ENCODE results near the gene NXNL1.
A peak's percentile ranks its signal among the peaks of the same experiment; 100 is the strongest.

The NXNL1 gene

GRCh38 chr19:17419154-17419620 lies 41.5 kb downstream of the NXNL1 start:
- peak; percentile 15 for DNase-seq (ENCODE audit: low spot score)

- no peak for DNase-seq (ENCODE audit: low spot score)
These were observed 42.0 kb downstream of the NXNL1 start for GRCh38 chr19:17418710-17419109.

- no peak for DNase-seq (ENCODE audit: low spot score)
These were observed 45.6 kb downstream of the NXNL1 start for GRCh38 chr19:17415121-17415520.

GRCh38 chr19:17414097-17414496 lies 46.6 kb downstream of the NXNL1 start:
- DNase-seq (ENCODE audit: low spot score): no peak

- no peak for DNase-seq (ENCODE audit: low spot score)
These were observed 48.9 kb downstream of the NXNL1 start for GRCh38 chr19:17411801-17412200.

GRCh38 chr19:17409990-17410389 lies 50.7 kb downstream of the NXNL1 start:
- DNase-seq (ENCODE audit: low spot score): no peak

- DNase-seq (ENCODE audit: low spot score): no peak
These were observed 53.9 kb downstream of the NXNL1 start for GRCh38 chr19:17406887-17407196.

GRCh38 chr19:17406046-17406886 lies 54.5 kb downstream of the NXNL1 start:
- no peak for DNase-seq (ENCODE audit: low spot score)
